GM18526 (cell line): Measurements from ENCODE around the gene WNT5B.

ENCODE experiments used
- POLR2A ChIP-seq: IDR thresholded peaks from 3 replicates; pipeline ENCODE4 v1.6.1; 2011; ENCODE audit not compliant: insufficient read length; ENCODE audit errors: extremely low read depth

Gene WNT5B

DNA sequence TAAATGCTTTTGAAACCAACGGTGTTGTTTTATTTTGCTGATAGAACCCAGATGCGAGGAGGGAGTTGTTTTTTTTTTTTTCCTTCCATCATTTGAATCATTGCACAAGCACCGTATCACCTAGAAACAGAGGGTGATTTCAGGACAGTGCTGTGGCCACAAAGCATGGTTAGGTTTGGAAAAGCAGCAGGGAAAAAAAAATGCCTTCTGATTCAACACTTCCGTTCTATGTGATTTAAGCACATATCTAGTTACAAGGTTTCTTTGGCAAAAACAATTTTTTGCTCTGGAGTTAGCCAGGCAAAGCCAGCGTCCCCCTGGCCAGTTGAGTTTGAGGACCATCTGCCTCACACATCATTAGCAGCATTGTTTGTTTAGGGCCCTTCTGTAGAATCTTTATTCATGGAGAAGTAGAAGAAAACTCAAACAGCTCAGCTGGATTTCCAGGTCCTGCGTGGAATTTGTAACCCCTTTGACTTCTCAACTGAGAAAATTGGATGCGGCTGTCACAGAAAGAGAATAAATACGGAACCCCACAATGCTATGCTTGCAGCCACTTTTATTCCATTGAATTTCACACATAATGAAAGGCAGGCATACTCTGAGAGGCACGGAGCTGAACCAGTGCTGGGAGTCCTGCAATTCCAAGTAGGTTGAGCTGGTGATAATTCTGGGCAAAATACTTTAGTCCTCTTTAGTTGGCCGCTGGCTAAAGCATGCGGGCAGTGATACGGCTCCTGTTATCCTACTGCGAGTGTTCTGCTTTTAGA, 17.0 kb upstream of the WNT5B start:
- TF ChIP-seq POLR2A: no peak

DNA sequence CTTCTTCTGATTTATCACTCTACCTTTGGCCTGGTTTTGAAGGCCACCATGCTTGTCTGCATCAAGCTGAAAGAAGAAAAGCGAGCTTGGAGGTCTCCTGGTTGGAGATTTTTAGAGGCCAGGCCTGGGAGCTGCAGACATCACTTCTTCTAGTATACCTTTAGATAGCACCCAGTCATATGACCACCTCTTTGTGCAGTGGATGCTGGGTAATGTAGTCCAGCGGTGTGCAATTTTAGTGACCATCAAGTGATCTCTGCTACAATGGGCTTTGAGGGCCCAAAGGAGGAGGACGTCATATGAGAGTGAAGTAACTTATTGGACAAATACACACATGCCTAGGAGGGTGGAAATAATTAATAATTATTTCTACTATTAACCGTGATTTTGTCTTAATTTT, 15.2 kb upstream of the WNT5B start:
- TF ChIP-seq POLR2A: no peak

DNA sequence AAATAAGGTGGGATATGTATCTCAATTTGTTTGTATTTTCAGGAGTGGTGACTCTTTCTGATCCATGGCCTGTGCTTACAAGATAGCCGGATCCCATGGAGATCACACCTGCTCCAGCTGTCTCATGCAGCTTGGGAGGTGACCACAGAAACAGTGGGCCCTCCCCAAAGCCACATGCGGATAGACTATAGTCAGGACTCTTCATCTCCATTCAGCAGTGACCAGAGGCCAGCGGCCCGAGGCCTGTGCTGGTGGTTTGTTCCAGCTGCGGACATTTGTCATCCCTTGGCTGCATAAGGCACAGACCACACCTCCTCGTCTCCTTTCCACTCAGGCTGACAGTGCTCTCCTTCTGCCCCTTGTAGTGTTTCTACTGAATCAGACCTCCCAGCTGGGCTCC, 14.7 kb upstream of the WNT5B start:
- TF ChIP-seq POLR2A: no peak

DNA sequence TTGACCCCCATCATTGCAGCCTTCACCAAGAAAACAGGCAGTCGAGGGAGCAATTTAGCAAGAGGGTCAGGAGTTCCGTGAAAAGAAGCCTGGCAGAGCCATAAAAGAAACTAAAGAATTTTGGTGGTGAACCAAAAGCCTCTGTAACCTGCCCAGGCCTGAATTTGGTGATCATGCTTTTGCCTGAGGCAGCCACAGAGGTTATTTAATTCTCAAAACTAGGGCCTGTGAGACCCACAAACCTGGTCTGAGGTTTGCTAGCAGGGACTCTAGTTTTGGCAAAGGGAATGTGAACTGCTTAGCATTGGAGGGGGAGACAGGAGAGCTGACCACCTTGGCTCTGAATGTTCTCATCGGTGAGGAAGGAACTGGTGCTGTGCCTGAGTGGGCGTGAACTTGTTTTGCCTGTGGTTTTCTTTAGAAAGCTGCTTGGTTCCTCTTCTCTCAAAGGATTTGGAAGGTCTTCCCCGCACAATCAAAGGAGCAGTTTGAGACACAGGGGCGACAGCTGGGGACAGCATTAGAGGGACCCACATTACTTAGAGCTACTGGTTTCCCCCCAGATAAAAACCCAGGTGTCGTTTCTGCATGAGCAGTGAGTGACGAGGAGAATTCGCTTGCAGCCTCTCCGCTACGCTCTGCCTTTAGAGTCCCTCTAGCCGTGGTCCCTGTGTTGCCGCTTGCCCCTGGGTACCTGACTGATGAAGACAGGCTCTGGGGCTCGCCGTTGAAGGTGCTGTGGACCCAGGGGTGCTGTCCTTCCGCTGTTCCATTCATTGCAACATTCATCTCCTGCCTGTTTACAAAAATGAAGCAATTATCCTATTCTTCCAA, 12.6 kb upstream of the WNT5B start:
- TF ChIP-seq POLR2A: no peak

DNA sequence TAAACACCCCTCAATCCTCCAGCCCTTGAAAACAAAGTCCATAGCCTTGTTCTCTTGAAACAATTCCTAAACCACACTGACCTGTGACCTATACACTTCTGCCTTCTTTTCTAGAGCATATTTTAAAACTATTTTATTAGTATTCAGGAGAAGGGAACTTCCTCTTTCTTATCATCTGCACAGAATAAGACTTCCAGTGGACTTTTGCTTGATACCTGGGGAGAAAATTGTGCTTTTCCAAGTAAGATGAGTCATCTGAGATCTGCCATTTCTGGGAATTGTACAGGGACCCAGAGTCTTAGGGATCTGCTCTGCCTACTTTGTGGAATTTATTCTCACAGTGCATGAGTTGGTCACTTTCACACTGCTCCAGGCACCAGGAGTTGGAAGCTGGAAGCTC, 10.5 kb upstream of the WNT5B start:
- no peak for TF ChIP-seq POLR2A

DNA sequence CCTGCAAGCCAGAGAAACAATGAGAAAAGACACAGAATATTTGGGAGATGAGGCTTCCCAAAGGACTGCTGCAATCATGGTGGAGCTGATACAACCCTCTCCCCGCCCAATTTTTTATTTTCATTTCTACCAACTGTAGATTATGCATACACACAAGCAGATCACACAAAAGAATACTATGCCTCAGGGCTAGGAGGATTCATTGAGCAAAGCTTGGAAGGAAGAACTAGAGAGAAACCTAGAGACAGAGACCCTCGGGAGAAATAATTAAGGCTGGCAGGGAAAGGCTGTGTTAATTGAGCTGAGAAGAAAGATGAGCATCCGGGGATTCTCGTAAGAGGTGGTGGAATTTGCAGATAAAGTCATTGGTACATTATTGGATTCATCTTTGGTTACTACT, 9.9 kb upstream of the WNT5B start:
- no peak for TF ChIP-seq POLR2A

DNA sequence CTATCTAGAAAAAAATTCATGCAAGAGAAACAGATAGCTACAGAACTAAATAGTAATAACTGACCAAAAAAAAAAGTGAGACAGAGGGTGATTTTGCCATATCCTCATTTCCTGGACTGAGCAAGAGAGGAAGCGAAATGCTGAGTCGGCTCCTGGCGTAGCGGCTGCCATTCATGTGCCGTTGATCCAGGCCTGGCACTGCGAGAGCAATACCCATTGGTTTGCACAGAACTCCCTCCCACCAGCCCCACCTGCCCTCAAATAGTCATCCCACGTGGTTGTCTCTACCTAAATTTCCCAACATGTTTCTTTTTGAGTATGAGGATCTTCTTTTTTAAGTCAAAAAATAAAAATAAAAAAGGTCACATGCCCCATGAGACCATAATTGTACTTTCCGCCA, 9.4 kb upstream of the WNT5B start:
- no peak for TF ChIP-seq POLR2A

DNA sequence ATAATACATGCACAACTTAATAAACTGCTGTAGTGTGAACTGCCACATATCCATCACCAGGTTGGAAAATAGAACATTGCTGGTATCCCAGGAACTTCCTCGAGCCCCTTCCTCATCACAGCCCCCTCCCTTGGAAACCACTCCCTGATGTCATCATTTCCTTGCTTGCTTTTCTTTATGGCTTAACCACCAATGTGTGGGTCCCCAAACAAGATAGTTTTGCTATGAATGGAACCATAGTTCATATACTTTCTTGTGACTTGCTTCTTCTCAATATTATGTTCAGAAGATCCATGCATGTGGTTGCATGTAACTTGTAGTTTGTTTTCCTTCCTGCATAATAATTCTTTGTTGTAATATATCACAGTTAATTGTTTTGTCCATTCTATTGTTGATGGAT, 8.9 kb upstream of the WNT5B start:
- no peak for TF ChIP-seq POLR2A

DNA sequence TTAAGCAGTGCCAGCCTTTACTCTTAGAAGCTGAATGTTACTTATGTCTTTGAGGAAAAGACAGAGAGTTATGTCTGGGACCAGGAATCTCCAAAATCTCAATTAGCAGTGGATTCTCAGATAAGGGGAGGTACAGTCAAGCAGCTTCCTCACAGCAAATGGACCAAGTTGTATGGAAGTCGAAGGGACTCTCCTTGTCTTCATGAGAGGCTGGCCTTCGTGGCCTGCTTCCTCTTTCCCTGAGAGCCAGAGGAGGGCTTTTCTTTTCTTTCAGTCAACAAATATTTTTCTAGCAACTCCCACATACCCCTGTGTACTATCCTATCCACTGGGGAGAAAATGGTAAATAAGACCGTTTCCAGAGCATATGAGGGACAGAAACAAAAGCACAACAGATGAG, 6.6 kb upstream of the WNT5B start:
- TF ChIP-seq POLR2A: no peak

DNA sequence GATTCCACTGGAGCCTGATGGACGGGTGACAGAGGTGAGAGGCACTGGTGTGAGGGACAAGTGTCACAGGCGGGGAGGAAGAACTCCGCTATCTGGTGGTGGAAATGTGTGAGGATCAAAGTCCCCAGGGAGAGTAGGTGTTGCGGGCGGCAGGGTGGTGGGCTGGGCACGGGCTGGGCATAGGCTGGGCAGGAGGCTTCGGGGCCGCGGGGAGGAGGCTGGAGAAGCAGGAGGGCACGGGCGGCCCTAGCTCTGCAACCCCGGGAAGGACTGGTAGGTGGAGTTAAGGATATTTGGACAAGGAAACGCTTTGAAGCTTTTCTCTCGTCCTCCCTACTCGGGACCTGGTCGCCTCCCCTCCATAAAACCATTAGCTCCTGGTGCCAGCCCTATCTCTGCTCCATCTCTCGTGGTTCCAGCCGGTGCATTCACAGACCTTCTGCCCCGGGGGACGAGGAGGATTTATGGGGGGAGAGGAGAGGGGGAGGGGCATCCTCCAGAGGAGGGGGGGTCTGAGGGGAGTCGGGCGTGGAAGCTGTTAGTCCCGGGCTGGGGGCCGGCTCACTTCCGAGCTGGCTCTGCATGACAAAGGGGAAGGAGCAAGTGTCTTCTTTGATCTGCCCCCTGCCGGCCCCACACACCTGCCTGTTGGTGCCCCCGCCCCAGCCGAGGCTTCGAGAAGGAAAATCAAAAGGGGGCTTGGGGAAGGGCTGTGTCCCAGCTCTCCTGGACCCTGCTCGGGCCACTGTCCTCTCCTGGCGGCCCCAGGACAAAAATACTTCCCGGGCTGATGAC, 504 bp downstream of the WNT5B start:
- TF ChIP-seq POLR2A: no peak

DNA sequence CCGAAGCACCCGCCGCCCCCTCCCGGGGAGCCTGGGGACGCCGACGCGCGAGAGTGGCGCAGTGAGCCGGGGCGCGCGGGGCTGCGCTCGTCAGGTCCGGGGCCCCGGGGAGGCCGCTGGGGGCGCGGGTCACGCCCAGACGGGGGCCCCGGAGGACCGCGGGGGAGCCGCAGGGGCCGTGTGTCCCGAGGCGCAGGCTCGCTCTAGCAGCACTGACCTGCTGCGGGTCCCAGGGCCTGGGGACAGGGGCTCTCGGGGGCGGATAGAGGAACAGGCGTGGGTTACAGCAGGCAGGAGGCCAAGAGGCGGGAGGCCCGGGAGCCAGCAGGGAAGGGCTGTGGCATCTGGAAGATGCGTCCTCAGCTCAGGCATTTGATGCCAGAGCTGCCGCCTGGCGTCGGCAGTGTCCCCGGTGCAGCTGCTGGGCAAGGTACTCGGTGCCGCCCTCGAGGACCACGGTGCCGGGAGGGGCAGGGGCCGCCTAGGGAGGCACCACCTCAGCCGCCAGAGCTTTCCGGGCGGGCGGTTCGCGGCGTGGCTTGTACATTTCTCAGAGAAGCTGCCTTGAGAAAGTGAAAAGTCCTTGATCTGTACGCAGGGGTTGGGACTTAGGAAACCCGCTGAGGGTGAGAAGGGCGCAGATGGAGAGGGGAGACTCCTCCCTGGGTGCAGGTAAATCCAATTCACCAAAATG, 1.2 kb downstream of the WNT5B start:
- TF ChIP-seq POLR2A: no peak

DNA sequence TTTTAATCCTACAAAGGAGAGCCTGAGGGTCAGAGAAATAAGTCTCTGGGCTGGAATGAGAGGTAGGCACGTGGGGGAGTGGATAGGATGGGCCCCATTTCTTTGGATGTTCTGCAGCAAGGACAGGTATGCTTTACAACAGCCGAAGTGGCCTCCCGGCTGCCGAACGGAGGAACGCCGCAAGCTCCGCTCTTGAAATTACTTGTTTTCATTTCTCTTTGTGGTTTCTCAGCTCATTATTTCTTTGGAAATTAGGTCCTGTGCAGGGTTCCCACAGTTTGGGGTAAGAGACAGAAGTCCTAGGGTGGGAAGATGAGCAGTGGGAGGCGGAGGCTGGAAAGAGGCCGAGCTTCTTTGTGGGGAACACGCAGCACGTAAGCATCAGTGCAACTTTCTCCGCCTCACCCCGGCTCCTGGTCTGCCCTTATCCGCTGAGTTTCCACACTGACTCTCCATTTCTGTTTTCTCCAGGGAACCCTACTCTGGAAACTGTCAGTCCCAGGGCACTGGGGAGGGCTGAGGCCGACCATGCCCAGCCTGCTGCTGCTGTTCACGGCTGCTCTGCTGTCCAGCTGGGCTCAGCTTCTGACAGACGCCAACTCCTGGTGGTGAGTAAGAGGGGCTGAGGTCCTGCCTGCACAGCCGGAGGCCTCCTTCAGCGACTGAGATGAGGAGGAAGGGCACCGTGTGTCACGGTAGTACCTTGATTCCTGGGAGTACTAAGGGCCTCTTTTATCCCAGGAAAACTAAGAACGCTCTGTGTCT, 2.0 kb downstream of the WNT5B start:
- no peak for TF ChIP-seq POLR2A

DNA sequence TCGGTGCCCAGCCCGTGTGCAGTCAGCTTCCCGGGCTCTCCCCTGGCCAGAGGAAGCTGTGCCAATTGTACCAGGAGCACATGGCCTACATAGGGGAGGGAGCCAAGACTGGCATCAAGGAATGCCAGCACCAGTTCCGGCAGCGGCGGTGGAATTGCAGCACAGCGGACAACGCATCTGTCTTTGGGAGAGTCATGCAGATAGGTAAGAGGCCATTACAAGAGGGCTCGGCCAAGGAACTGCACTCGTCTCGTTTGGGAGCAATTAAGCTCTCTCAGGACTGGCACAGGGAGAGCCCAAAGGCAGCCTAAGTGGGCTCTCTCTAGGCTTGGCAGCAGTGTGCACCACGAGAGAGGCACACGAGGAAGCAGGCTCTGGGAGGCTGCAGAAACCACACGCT, 3.7 kb downstream of the WNT5B start:
- no peak for TF ChIP-seq POLR2A

DNA sequence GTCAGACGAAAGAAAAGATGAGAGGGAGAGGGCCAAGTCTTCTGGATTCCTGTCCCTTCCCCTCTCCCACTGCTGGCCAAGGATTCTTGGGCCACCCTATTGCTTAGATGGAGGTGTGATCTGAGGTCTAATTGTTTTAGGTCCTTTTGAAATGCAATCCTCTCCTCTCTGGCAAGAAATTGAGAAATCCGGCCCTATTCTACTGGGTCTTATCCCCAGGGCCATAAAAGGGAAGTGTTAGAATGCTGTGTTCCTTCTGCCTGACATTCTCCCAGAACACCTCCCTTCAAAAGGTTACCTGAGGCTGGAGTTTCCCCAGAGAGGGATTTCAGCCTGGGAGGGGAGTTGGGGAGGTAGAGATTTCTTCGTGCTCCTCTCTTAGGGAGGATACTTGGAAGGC, 4.4 kb downstream of the WNT5B start:
- TF ChIP-seq POLR2A: no peak

DNA sequence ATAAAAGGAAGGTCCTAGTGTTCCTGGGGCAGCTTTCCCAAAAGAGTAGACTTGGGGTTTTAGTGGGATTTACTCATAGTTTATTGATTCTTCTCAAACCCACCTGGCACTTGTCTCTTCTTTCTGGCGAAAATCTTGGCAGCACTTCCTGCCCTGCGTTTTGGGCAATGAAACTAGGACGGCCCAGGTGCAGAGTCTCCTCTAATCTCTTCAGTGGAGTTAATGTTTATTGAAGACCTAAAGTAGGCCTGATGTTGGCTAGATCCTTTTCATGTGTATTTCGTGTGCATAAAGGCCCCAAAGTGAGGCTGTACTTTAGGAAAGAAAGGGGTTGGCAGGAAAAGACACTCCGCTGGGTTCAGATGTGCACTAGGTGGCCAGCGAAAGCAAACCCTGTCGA, 5.1 kb downstream of the WNT5B start:
- TF ChIP-seq POLR2A: no peak

DNA sequence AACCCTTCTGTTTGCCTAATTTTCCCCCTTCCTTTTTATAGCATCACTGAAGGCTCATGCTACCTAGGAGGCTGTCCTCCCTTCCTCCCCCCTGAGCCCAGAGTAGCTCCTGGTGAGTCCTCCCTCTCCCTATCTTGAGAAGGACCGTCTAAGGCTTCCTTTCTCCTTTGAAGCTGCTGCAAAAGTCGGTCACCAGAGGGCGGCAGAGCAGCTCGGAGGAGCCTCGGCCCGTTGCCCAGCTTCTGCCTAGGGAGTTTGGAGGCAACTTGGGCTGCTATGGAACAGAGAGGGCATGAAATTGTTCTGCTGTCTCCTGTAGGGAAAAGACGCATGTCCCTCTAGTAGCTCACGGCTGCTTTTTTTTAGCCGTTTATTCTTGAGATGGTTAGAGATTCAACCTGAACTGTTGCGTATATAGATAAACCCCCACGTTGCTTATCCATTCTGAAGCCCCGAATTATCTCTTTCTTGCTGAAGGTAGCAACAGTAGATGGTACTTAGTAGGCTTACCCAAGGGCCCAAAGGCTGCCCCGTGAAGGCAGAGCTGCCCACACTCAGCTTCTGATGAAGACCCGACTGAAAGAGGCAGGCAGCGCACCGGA, 5.7 kb downstream of the WNT5B start:
- TF ChIP-seq POLR2A: no peak
